ENCODE results near the gene GABRA5.
"Not testable (repeated sequence)": the region's sequence is repeated elsewhere in the genome, so short reads cannot be mapped to it uniquely, and the experiment has no call there.

GABRA5 gene

DNA sequence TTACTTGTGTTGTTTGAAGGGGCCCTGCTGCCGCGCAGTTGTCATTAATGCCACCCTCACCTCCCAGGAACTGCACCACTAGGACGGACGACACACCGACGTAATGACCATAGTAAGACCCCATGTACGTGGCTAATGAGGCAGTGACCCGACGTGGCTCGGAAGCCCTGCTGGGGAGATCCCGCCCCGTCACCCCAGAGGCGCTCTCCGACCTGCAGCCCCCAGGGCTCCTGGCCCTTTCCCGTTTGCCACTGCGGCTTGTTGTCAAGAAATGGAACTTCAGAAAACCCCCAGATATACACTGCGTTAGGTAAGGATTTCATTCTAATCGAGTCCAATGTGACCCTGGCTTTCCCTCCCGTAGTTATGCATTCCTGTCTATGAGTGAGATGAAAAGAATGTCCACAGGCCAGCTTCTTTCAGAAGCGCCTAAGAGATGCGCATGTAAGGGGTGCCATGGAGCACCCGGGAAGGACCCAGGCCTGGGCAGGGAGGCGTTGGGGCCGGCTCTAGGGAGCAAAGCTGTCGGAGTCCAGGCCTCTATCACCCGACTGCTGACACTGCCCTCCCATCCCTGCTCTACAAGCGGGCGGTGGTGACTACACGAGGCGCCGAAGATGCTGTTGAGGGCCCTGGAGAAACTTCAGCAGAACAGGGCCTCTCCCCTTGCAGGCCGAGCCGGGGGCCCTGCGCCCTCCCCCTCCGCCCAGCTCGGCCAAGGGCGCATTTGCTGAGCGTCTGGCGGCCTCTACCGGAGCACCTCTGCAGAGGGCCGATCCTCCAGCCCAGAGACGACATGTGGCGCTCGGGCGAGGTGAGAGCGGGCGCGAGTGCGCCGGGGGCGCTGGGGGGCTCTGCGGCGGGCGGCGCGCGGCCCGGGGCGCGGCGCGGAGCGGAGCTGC, at the start of gene GABRA5:
Gene GABRA5 (plus strand): TSS at position 765 of the 902 bp plus-strand sequence. CDS start 2,187 bp downstream, outside the sequence.
- peak; percentile 63 for DNase-seq (ENCODE audit: low spot score)

DNA sequence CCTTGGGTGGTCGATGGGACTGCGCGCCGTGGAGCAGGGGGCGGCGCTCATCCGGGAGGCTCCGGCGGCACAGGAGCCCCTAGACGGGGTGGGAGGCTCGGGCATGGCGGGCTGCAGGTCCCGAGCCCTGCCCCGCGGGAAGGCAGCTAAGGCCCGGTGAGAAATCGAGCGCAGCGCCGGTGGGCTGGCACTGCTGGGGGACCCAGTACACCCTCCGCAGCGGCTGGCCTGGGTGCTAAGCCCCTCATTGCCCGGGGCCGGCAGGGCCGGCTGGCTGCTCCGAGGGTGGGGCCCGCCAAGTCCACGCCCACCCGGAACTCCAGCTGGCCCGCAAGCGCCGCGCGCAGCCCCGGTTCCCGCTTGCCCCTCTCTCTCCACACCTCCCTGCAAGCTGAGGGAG, 35.7 kb upstream of the GABRA5 start:
- DNase-seq (ENCODE audit: low spot score) = not testable (repeated sequence)

DNA sequence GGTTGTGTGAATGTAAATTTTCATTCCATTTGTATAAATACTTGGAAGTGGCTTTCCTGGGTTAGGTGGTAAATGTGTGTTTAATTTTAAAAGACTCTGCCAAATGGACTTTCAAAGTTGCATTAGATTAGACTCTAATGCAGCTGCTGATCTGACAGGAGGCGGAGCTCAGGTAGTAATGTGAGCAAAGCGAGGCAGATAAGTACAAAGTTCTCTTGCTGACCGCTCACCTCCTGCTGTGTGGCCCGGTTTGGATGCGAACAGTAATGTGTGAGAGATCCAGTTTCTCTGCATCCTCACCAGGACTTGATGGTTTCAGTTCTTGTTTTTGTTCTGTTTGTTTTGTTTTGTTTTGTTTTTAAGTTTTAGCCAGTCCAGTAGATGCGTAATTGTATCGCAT, 34.9 kb upstream of the GABRA5 start:
- no peak for DNase-seq (ENCODE audit: low spot score)

DNA sequence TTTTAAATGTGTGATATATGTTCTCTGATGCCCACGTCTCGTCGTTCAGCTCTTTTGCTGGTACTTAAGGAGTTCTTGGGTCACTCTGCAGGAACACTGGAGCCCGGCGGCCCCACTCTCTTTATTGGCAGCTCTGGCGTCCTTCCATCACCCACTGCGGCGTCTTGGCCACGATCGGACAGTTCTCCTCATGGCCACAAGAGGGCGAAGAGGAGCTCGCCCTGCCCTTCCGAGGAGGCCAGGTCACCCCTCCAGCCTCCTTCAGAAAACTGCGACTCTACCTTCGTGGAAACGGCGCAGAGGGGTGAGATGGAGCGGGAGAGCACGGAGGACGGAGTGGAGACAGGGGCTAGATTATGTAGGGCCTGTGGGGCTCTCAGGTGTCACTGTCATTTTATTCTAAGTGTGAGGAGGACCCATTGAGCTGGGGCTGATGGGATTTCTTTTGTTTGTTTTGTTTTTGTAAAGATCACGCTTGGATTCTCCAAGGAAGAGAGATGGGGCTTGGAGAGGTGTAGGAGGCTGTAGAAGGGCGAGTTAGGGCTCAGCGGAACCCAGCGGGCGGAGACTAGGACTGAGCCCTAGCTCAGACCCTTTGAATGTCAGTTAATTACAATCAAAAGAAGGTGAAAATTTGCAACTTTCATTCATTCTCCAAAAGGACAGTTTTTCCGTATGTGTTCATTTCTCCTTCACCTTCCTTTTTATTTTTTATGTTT, 28.0 kb upstream of the GABRA5 start:
- DNase-seq (ENCODE audit: low spot score) = no peak

DNA sequence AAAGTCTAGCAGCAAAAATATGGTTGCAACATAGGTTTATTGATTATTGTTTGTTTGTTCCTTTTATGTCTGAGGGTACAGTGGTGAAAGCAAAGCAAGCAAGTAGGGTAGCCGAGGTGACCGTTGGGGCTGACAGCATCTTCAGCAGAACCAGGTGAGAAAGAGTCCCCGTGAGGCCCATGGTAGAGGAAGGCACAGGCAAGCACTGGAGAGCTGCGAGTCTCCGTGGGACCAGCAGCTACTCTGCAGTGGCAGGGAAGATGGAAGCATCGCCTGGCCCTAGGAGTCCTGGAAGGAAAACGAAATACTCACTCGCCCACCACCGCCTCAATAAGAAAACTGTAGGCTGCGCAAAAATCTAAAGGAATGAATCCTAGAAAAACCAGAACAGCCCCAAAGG, 25.3 kb upstream of the GABRA5 start:
- DNase-seq (ENCODE audit: low spot score) = no peak

DNA sequence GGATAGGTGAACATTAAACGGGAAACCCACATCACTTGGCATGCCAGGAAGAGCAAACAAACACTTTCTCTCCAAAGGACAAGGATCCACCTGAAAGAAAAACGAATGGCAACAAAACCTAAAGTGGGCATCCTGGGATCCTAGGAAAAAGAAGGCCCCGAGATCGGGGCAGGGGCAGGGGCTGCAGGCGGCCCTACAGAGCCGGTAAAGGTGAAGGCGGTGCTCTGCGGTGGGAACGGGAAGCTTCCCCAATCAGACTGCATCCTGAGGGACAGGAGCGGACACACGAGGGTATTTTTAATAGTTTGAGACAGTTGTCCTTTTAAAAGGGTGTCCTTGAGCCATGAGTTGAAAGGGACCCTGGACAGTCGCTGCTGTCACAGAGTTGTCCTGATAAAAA, 24.9 kb upstream of the GABRA5 start:
- DNase-seq (ENCODE audit: low spot score) = no peak

DNA sequence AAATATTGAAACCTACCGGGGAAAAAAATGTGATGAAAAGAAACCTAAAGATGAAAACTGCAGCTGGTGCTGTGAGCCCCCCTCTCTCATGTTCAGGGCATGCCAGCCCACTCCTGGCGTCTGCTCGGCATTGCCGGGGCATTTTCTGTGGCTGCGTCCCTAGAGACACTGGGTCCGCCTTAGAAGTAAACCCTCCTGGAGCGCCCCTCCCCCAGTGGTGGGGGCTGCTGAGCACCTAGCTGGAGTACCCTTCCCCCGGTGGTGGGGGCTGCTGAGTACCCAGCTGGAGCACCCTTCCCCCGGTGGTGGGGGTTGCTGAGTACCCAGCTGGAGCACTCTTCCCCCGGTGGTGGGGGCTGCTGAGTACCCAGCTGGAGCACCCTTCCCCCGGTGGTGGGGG, 24.5 kb upstream of the GABRA5 start:
- no peak for DNase-seq (ENCODE audit: low spot score)

DNA sequence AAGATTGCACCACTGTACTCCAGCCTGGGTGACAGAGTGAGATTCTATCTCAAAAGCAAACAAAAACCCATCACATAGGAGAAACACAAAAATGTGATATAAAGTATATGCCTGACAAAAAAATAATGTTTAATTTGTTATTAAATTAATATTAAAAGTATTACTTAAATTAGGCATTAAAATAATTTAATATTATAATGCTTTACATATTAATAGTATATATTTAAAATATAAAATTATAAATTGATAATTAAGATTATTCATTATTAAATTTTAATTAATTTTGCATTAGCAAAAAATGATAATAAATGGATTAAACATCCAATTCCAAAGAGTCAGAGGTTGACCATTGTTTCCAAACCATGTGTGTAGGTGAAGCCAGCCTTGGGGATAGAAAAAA, 22.0 kb upstream of the GABRA5 start:
- no peak for DNase-seq (ENCODE audit: low spot score)

DNA sequence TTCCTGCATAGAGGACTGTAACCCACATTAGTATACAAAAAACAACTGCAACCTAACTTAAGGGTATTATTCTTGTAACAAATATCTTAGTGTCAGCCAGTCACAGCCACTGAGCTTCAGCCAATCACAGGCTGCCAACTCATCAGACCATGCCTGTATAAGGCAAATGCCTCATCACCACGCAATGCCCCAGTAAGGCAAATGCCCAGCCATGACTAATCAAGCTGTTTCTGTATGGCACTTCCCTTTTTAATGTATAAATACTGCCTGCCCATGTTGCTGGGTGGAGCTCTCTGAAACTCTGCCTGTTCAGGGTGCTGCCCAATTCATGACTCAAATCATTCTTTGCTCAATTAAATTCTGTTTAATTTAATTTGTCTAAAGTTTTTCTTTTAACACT, 18.4 kb upstream of the GABRA5 start:
- DNase-seq (ENCODE audit: low spot score) = no peak

DNA sequence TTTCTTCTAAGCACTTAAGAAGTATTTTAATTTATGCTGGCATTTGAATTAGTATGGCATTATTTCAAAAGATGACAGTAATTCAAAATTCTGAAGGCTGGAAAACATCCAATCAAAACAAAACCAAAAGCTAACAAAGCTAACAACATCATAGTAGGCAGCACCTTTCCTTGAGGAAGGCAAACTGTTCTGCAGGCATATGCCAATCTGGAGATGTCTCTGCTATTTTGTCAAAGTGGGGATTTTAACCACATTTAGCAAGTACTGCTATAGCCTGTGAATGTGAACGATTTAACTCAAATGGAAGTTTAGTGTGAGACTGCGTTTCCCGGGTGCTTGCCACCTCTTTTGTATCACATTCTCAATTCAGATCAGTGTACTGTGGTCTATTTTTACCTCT, 16.7 kb upstream of the GABRA5 start:
- no peak for DNase-seq (ENCODE audit: low spot score)

DNA sequence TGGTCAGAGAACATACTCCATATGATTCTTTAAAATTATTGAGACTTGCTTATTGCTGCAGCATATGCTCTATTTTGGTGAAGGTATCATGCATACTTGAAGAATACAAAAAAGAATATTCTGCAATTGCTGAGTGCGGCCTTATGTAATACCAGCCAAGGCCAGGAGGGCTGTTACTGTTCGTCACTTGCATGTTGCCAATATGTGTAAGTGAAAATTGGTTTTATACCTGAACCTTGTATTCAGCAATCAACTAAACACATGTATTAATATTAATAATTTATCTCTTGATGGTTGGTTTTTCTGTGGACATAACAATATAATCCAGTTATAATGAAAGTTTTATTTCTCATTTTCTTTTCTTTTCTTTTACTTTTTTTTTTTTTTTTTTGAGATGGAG, 13.9 kb upstream of the GABRA5 start:
- no peak for DNase-seq (ENCODE audit: low spot score)

DNA sequence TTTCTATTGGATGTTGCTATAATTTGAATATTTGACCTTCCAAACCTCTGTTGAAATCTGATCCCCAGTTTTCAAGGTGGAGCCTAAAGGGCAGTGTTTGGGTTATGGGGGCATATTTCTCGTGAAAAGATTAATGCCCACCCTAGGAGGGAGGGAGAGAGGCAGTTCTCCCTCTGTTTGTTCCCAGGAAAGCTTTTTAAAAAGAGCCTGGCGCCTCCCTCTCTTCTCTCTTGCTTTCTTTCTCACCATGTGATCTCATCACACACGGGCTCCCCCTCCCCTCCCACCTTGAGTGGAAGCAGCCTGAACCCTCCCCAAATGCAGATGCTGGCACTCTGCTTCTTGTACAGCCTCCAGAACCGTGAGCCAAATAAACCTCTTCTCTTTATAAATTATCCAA, 12.4 kb upstream of the GABRA5 start:
- DNase-seq (ENCODE audit: low spot score) = no peak

DNA sequence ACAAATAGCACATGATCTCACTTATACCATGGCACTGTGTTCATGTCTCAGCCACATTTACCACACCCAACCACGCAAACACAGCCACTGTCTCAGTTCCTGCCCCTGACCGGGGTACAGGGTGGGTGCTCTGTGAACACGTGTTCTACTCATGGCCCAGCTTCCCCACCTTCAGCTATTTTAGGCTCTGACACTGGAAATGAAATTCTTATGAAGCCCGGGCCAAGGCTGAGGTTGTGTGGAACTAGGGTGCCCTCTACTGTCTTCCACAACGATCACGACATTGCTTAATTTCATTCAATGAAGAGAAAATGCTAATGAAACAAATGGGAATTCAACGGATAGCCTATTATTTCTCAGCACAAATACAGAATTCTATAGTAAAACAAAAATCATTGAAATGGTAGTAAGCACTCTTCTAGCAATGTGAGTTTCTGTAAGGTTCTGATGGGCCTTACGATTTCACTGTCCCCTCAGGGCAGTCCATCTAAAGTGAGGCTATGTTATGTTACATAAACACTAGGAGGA, 2.1 kb upstream of the GABRA5 start:
- peak; percentile 85 for DNase-seq (ENCODE audit: low spot score)

DNA sequence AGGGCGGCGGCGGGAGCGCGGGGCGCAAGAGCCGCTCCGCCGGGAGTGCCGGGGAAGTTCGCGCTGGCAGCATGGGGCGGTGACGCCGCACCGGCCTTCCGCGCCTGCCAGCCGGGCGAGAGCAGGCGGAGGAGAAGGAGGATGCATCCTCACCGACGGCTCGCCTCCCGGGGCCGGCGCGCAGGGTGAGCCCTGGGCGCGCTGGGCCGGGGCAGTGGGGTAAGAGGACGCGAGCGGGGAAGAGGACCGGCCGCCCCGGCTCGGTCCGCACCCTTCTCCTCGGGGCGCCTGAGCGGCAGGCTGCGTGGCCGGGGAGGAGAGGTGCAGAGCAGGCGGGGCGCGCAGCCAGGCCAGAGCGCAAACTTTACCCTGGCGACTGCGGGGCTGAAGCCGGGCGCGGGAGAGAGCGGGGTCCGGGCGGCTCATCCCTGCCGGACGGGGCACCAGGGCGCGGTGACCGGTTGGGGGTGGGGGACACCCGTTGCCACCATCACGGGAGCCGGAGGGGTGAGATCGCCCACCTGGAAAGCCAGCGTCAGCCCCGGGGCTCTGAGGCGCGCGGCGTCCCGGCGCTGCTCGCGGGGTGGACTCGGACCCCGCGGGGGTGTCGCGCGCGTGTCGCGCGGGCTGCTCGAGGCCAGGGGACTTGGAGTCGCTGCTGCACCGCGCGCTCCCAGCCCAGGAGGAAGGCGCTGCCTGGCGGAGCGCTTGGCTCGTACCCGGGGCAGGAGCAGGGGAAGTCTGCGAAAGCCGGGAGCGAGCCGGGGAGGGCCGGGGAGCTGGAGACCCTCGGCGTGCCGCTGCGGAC, 542 bp downstream of the GABRA5 start:
- DNase-seq (ENCODE audit: low spot score) = no peak

DNA sequence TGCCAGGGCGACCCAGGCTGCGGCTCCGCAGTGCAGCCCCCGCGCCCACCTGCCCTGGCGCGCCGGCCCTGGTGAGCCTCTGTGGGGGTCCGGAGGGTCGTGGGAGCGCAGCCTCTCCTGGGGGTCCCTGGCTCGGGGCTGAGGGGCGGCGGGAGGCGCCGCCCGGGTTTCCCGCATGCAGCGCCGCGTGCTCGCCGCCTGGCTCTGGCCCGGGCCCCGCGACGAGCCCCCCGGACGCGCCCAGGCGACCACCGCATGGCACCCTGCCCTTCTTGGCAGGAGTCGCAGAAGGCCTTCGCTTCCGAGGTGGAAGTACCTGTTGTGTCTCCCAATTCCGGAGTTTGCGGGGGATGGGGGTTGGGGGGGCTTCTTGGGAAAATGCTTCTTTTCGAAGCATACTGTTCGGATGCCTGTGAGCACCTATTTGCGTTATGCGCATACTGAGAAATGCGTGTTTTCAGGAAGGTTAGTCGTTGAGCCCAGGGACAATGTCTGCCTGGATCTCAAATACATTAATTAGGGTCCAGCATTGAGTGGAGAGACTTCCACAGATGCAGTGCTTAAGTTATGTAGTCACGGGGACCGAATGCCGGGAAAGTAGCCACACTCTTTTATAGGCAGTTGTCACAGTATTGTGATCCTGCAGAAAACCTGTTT, 1.3 kb downstream of the GABRA5 start:
- DNase-seq (ENCODE audit: low spot score) = no peak

DNA sequence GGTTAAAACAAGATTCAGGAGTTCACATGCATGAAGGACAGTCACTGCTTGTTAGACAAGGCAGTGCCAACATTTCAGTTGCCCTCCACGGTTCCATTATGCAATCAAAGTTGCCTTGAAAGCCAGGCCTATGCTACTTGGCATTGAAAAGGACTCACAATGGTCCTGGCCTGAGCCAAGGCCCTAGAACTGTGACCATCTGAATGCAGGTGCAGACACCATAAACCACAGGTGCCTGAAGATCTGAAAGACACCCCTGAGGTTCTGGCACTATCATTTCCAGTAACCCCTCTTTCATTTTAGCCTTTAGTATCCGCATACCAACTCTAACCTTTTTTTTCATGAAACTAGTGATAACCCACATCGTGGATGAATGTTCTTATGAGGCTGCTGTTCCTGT, 2.8 kb downstream of the GABRA5 start:
- no peak for DNase-seq (ENCODE audit: low spot score)

DNA sequence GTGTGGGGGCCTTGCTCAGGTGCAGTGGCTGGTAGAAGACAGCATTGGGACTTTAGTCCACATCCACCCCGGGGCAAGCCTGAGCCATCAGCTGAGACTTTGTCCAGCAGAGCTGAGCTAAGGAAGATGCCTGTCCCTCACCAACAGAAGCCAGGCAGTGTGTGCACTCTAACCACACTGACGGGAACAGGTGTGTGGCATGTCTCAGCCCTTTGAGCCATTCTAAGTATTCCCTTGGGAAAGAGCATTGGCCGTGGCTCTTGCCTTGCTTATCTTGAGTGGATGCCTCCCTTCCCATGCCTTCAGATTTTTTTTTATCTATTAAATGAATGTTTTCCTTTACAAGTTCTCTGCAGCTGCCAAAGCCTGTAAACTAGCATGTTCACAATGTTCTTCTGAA, 3.5 kb downstream of the GABRA5 start:
- DNase-seq (ENCODE audit: low spot score) = no peak

DNA sequence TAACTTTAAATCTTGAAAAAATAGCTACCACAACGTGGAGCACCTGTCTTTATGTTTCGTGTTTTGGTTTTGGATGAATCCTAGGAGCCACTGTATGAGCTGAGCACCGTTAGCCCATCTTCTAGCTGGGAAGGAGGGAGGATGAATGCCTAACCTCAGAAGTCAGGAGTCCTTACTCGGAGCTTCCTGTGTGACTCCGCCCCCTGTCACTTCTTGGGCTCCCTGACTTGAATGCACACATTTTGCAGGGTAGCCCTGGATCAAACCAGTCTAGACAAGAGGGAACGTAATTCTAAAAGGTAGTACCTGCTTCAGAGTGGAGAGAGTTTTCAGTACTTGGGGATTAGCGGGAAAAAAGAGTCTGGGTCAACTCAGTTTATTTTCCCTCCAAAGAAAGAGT, 5.3 kb downstream of the GABRA5 start:
- no peak for DNase-seq (ENCODE audit: low spot score)

DNA sequence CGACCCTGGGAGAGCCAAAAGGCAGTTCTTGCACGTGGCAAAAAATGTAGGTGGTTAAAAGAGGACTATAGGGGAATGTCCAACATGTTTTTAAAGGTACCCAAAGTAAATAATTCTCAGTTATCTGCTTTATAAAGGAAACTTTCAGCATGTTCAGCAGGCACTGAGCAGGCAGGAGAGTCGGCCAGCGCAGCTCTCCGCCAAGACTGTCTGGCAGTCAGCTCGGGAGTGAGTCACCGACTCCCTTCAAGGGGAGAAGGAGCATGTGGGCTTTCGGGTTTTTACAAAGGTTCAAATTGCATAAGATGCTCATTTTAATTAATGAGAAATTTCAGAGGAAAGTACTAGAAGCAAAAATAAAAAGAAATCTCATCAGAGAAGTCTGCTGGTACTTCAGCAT, 7.0 kb downstream of the GABRA5 start:
- no peak for DNase-seq (ENCODE audit: low spot score)

DNA sequence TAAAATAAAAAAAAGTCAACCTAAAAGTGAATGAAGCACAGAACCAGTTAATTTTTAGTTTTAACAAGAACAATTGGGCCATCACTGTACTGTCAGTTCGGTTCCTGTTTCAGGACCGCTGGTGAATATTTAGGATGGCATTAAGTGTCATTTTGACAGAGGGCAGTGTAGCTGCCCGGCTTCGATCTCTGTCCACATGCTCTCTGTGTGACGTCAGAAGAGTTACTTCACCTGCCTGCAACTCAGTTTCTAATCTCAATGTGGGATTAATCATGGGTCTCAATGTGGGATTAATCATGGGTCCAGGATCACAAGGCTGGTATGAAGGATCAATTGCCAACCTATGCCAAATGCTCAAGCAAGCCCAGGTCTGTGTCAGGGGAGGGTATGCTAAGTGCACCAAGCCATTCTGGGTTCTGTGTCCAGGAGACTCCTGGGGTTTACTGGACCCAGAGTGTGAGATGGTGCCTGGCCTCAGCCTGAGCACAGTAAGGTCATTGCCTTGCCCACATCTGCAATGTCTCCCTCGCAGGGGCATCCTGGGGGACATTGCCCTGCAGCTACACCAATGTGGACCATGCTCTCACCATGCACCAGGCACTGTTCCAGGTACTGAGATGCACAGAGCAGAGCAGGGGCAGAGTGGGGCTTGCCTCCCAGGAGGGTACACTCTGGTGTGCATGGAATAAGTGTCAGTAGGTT, 8.1 kb downstream of the GABRA5 start:
- DNase-seq (ENCODE audit: low spot score) = no peak

DNA sequence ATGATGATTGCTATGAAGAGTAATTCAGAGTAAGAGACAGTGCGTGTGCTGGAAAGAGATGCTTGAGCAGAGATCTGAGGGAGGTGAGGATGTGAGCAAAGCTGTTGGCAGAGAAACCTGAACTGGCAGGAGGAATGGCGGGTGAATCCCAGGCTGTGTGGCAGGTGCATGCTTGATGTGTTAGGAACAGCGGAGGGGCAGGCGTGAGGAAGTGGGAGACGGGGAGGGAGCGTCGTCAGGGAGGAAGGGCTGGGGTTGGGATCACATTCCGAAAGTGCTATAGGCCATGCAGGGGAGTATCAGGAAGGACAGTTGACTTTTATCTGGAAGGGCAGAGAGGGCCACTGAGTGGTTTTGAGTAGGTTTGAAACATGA, 8.6 kb downstream of the GABRA5 start:
- no peak for DNase-seq (ENCODE audit: low spot score)
